Hepatocyte (in vitro differentiated cells): ENCODE measurements around the gene RNF144B.

Experiments
- CTCF ChIP-seq: fragments of 200-600 bp; sonication (generic); IDR thresholded peaks from 2 replicates; pipeline ENCODE4 v1.5.1; 2016; ENCODE audit warnings: antibody characterized with exemption, mild to moderate bottlenecking; ENCODE audit not compliant: poor library complexity
- EZH2 ChIP-seq: fragments of 200-600 bp; sonication (generic); IDR thresholded peaks from 2 replicates; pipeline ENCODE4 v1.6.1; 2016; ENCODE audit warnings: antibody characterized with exemption, mild to moderate bottlenecking, borderline replicate concordance
- EZH2phosphoT487 ChIP-seq: fragments of 200-600 bp; sonication (generic); IDR thresholded peaks from one replicate; pipeline ENCODE4 v1.6.1; 2018; ENCODE audit warnings: antibody characterized with exemption, mild to moderate bottlenecking, low read depth, moderate library complexity; ENCODE audit not compliant: unreplicated experiment, severe bottlenecking

DNA sequence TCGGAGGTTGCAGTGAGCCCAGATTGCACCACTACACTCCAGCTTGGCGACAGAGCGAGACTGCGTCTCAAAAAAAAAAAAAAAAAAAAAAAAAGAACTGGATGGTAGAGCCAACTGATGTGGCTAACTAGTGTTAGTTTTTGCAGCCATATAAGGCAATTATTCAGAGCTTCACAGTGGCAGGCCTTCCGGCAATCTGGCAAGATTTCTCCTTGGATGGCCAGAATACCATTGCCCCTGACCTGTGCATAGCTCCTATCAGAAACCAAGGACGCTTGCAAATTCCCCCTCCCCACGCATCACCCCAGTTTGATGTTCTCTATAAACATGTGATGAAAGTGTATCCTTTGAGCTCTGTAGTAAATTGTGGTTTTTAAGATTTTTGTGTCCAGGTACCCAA lies 127.0 kb downstream of the RNF144B start:
- no peak for TF ChIP-seq CTCF
- TF ChIP-seq EZH2phosphoT487 = no peak
- no peak for TF ChIP-seq EZH2
